GM19324 (cell line): ENCODE data around the gene SLCO1C1.
"Not testable (repeated sequence)": the region's sequence is repeated elsewhere in the genome, so short reads cannot be mapped to it uniquely, and the experiment has no call there.

Experiments used
- ATAC-seq: cut with Tn5 transposase; IDR thresholded peaks from one replicate; pipeline ENCODE4 v1.9.1; 2021; ENCODE audit warnings: mild to moderate bottlenecking, moderate library complexity; ENCODE audit not compliant: unreplicated experiment, low FRiP score

Gene SLCO1C1

GRCh38 chr12:20783796-20784357 is 88.7 kb downstream of the SLCO1C1 start:
- not testable (repeated sequence) for ATAC-seq

- ATAC-seq, result no peak
Observed at GRCh38 chr12:20792971-20793370, 97.8 kb downstream of the SLCO1C1 start.

GRCh38 chr12:20798554-20798953 is 103.4 kb downstream of the SLCO1C1 start:
- ATAC-seq, result no peak

GRCh38 chr12:20800160-20800559 is 105.0 kb downstream of the SLCO1C1 start:
- ATAC-seq, result no peak

- ATAC-seq, result no peak
Observed at GRCh38 chr12:20801035-20801434, 105.9 kb downstream of the SLCO1C1 start.
